GM12872 (cell line): ENCODE measurements around the gene BCL2L1.
A peak's percentile ranks its signal among the peaks of the same experiment; 100 is the strongest.

Experiments
- TF ChIP-seq, protein P1 (sequence below): IDR thresholded peaks from 3 replicates; pipeline ENCODE4 v1.5.1; 2011; ENCODE audit warnings: low read depth, mild to moderate bottlenecking, low read length, moderate library complexity; ENCODE audit not compliant: insufficient read depth

Gene BCL2L1

DNA sequence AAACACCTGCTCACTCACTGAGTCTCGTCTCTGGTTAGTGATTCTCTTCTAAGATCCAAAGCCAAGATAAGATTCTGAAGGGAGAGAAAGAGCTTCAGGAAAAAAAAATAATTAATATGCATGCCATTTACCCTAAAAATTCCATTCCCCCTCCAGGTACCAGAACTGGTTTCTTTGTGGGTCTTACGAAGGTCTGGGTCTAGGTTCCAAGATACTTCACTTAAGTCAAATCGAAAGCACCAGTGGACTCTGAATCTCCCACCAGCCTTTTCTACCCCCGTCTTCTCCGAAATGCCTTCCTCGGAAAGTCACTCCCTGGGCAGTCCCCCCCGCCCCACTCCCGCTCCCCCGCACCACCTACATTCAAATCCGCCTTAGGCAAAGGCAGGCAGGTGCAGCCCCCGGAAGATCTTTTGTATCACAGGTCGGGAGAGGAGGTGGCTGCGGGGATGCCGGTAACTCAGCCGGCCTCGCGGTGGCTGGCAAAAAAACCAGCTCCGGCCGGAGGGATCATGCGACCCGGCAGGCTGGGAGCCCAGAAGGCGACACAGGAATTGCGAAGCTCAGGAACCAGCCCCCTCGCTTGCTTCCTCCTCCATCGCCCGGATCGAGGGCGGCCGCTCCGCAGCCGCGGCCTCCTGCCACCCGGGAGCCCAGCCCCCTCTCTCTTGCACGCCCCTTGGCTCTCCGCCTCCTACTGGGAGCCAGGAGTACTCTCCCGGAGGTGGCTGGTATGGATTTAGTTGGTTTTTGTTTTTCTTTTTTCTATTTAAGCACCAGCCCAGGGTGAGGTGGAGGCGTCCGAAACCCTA, at the start of gene BCL2L1:
Gene BCL2L1 (minus strand): TSS at position 612 of the 812 bp plus-strand sequence. CDS start 650 bp downstream, outside the sequence.
- TF ChIP-seq, protein P1, sequence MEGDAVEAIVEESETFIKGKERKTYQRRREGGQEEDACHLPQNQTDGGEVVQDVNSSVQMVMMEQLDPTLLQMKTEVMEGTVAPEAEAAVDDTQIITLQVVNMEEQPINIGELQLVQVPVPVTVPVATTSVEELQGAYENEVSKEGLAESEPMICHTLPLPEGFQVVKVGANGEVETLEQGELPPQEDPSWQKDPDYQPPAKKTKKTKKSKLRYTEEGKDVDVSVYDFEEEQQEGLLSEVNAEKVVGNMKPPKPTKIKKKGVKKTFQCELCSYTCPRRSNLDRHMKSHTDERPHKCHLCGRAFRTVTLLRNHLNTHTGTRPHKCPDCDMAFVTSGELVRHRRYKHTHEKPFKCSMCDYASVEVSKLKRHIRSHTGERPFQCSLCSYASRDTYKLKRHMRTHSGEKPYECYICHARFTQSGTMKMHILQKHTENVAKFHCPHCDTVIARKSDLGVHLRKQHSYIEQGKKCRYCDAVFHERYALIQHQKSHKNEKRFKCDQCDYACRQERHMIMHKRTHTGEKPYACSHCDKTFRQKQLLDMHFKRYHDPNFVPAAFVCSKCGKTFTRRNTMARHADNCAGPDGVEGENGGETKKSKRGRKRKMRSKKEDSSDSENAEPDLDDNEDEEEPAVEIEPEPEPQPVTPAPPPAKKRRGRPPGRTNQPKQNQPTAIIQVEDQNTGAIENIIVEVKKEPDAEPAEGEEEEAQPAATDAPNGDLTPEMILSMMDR: peak; percentile 67

DNA sequence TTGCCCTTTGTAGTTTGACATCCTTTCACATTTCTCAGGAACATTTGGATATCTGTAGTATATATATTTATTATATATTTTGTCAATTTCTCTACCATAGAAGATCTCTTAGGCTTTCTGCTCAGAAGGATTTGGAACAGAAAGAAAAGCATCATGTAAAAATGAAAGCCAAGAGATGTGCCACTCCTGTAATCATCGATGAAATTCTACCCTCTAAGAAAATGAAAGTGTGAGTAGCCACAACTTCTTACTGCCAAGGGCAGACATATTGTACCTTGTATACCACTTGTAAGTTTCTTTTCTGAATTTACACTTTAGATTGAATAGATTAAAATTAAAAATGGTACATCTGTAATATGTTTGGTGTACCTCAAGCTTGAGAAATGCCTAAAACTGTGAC, 47.6 kb upstream of the BCL2L1 start:
- TF ChIP-seq, protein P1: no peak

DNA sequence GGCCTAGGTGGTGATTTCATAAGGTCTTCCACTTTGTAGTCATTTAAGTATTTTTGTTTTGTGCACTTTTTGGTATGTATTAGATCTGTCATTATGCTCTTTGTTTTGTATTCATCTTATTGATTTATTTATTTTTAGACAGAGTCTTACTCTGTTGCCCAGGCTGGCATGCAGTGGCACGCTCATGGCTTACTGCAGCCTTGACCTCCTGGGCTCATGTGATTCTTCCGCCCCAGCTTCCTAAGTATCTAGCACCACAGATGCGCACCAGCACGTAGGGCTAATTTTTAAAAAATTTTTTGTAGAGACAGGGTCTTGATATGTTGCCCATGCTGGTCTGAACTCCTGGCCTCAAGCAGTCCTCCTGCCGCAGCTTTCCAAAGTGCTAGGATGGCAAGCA, 47.0 kb upstream of the BCL2L1 start:
- TF ChIP-seq, protein P1: no peak

DNA sequence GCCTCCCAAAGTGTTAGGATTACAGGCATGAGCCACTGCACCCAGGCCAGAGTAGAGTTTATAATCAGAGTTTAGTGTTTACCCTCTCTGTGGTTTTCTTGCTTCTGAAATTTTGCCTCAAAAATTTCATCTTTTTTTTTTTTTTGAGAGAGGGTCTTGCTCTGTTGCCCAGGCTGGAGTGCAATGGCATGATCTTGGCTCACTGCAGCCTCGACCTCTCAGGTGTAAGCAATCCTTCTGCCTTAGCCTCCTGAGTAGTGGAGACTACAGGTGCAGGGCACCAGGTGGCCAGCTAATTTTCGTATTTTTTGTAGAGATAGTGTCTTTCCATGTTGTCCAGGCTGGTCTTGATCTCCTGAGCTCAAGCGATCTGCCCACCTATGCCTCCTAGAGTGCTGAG, 45.1 kb upstream of the BCL2L1 start:
- TF ChIP-seq, protein P1: no peak

DNA sequence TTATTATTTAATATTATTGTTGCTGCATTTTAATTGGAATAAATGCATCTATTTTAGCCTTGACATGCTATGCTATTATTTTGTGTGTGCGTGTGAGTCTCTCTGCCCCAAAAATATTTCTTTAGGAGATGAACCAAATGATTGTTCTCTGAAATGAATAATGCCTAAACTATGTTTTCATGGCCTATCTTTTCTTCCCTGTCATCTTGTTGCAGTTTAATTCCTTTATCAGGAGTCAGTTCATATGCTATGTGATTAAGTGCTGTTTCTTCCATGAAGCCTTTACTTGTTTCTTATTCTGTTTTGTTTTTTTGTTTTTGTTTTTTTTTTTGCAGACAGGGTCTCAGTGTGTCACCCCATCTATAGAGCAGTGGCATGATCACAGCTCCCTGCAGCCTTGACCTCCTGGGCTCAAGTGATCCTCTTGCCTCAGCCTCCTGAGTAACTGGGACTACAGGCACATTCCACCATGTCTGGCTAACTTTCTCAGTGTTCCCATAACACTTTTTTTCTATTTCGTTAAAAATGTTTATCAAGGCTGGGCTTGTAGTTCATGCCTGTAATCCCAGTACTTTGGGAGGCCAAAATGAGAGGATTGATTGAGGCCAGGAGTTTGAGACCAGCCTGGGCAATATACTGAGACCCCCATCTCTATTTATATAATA, 42.1 kb upstream of the BCL2L1 start:
- TF ChIP-seq, protein P1: no peak

DNA sequence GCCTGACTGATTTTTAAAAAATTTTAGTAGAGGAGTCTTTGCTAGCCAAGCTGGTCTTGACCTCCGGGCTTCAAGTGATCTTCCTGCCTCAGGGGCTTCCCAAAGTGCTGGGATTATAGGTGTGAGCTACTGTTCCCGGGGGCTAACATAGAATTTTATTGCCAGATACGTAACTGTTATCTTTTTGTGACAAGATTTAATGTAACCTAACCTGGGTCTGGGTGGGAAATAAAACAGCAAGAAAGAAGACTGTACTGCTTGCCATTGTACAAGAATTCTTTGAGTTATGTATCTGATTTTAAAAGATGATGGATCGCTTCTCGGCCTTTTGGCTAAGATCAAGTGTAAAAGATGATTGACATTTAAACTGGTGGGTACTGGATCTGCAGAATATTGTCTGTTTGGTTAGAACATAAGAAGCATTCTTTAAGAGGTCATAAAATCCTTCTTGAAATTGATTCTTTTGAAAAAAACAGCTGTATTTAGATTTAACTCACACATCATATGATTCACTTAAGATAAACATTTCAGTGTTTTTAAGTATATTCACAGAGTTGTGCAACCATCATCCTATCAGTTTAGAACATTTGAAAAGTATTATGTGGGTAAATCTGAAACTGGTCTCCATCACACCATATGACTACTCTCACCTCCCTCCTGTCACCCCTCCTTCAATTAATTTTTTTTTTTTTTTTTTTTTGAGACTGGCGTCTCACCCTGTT, 38.0 kb upstream of the BCL2L1 start:
- TF ChIP-seq, protein P1: no peak
